ENCODE results near the gene AACS.

- TF ChIP-seq EP300 (IDR thresholded peaks at IDR 0.05) (no peak), CTCF (IDR thresholded peaks at IDR 0.05) (no peak), POLR2A (IDR thresholded peaks at IDR 0.05) (no peak)
These were observed 4.0 kb upstream of the AACS start for GRCh38 chr12:125061229-125061628.

Data from tibial nerve (tissue), 4 donors.